Sciatic nerve (tissue), 2 donors: ENCODE results near the gene INPP5A. TPM values are rescaled to one million over a fixed set of nuclear protein-coding genes. Genes with fewer than 3 reads are reported as not detected.

Experiments used
- ATAC-seq: fragments of 200-7000 bp; cut with Tn5 transposase; one replicate; pipeline ENCODE4 v1.9.1; 2020; ENCODE audit warnings: mild to moderate bottlenecking, moderate library complexity
- DNase-seq: peaks from one replicate; pipeline ENCODE4 v3.0.0-alpha.2; 2020; ENCODE audit warnings: low spot score
- intact Hi-C: fragments of 100-400 bp; cut with DNase I; formaldehyde crosslinking; loops from one replicate; pipeline ENCODE4 v1.14.2; 2022
- total RNA-seq: library from RNA; stranded (reverse); fragmentation: NEBNext Ultra II Directional; extraction: Animal tissue kit (Norgen Biotek cat#: 25700); gene quantifications from one replicate; pipeline ENCODE4 v1.2.1, GENCODE V29; 2021
- donor health status: DM: no; HTN: no; CAD: no.
- donor health status: DM: no; HTN: no; CAD: no.

The INPP5A gene
- total RNA-seq, 1 donor from 2014 or later = 54.3 TPM

- DNase-seq (peak; percentile 48), ATAC-seq (no peak)
- intact Hi-C loops = no loop called here
These were observed 76.2 kb downstream of the INPP5A start for GRCh38 chr10:132613566-132614348.

GRCh38 chr10:132614431-132615340 is 77.1 kb downstream of the INPP5A start:
- DNase-seq (no peak), ATAC-seq (no peak)
- intact Hi-C loops = no loop called here

GRCh38 chr10:132615341-132616169 is 78.0 kb downstream of the INPP5A start:
- ATAC-seq = no peak
- no peak for DNase-seq
- intact Hi-C loops = no loop called here

GRCh38 chr10:132616170-132616995 is 78.8 kb downstream of the INPP5A start:
- DNase-seq (no peak), ATAC-seq (peak; percentile 13)
- intact Hi-C loops = no loop called here

GRCh38 chr10:132616996-132617736 is 79.6 kb downstream of the INPP5A start:
- ATAC-seq (no peak), DNase-seq (no peak)
- intact Hi-C loops = no loop called here

GRCh38 chr10:132617737-132618052 is 80.1 kb downstream of the INPP5A start:
- DNase-seq (no peak), ATAC-seq (no peak)
- intact Hi-C loops = no loop called here

GRCh38 chr10:132618158-132618919 is 80.8 kb downstream of the INPP5A start:
- intact Hi-C loops = no loop called here
- ATAC-seq (no peak), DNase-seq (no peak)

- no peak for DNase-seq
- intact Hi-C loops = no loop called here
- ATAC-seq = no peak
These were observed 82.3 kb downstream of the INPP5A start for GRCh38 chr10:132619927-132620326.

- intact Hi-C loops = no loop called here
- DNase-seq (peak; percentile 53), ATAC-seq (no peak)
These were observed 86.7 kb downstream of the INPP5A start for GRCh38 chr10:132624061-132624846.

GRCh38 chr10:132624847-132625471 is 87.4 kb downstream of the INPP5A start:
- DNase-seq (peak; percentile 59), ATAC-seq (peak; percentile 45)
- intact Hi-C loops = no loop called here

- ATAC-seq (no peak), DNase-seq (peak; percentile 48)
- intact Hi-C loops = no loop called here
These were observed 88.6 kb downstream of the INPP5A start for GRCh38 chr10:132626019-132626760.

GRCh38 chr10:132626761-132627665 is 89.4 kb downstream of the INPP5A start:
- intact Hi-C loops = no loop called here
- peak; percentile 57 for DNase-seq
- no peak for ATAC-seq

- ATAC-seq (peak; percentile 31), DNase-seq (peak; percentile 63)
- intact Hi-C loops = no loop called here
These were observed 90.3 kb downstream of the INPP5A start for GRCh38 chr10:132627666-132628531.
